Kidney tubule cell (primary cell): ENCODE measurements around the gene SUSD1.
"Not testable (repeated sequence)": the region's sequence is repeated elsewhere in the genome, so short reads cannot be mapped to it uniquely, and the experiment has no call there.

Experiments used
- DNase-seq: peaks from one replicate; pipeline ENCODE4 v3.0.0-alpha.2; 2018; ENCODE audit warnings: low spot score

Gene SUSD1

GRCh38 chr9:112173489-112174221 lies 1.4 kb downstream of the SUSD1 start:
- DNase-seq = no peak

GRCh38 chr9:112170968-112171367 lies 4.1 kb downstream of the SUSD1 start:
- no peak for DNase-seq

GRCh38 chr9:112170235-112170634 lies 4.9 kb downstream of the SUSD1 start:
- DNase-seq = peak; percentile 79

- peak; percentile 37 for DNase-seq
These were observed 5.7 kb downstream of the SUSD1 start for GRCh38 chr9:112169368-112169767.

- peak; percentile 76 for DNase-seq
These were observed 6.9 kb downstream of the SUSD1 start for GRCh38 chr9:112168197-112168596.

GRCh38 chr9:112166176-112167140 lies 8.6 kb downstream of the SUSD1 start:
- DNase-seq = peak; percentile 89

- peak; percentile 18 for DNase-seq
These were observed 12.3 kb downstream of the SUSD1 start for GRCh38 chr9:112162621-112163413.

GRCh38 chr9:112159781-112160180 lies 15.3 kb downstream of the SUSD1 start:
- no peak for DNase-seq

- DNase-seq = no peak
These were observed 16.3 kb downstream of the SUSD1 start for GRCh38 chr9:112158656-112159367.

GRCh38 chr9:112157961-112158360 lies 17.1 kb downstream of the SUSD1 start:
- DNase-seq = no peak

- no peak for DNase-seq
These were observed 18.0 kb downstream of the SUSD1 start for GRCh38 chr9:112157087-112157486.

- no peak for DNase-seq
These were observed 25.9 kb downstream of the SUSD1 start for GRCh38 chr9:112149211-112149610.

GRCh38 chr9:112145886-112146285 lies 29.2 kb downstream of the SUSD1 start:
- peak; percentile 93 for DNase-seq

GRCh38 chr9:112144807-112145206 lies 30.3 kb downstream of the SUSD1 start:
- DNase-seq = no peak

- no peak for DNase-seq
These were observed 32.7 kb downstream of the SUSD1 start for GRCh38 chr9:112142420-112142819.

- DNase-seq = no peak
These were observed 34.2 kb downstream of the SUSD1 start for GRCh38 chr9:112140936-112141335.

- DNase-seq = no peak
These were observed 38.0 kb downstream of the SUSD1 start for GRCh38 chr9:112137066-112137465.

- no peak for DNase-seq
These were observed 39.4 kb downstream of the SUSD1 start for GRCh38 chr9:112135706-112136105.

GRCh38 chr9:112133806-112134205 lies 41.3 kb downstream of the SUSD1 start:
- not testable (repeated sequence) for DNase-seq

GRCh38 chr9:112132356-112132755 lies 42.7 kb downstream of the SUSD1 start:
- DNase-seq = peak; percentile 60

- DNase-seq = no peak
These were observed 44.1 kb downstream of the SUSD1 start for GRCh38 chr9:112130997-112131396.

GRCh38 chr9:112130347-112130746 lies 44.8 kb downstream of the SUSD1 start:
- DNase-seq = no peak
